ENCODE measurements around the gene SLC16A8.
A peak's percentile ranks its signal among the peaks of the same experiment; 100 is the strongest.

SLC16A8 gene

DNA sequence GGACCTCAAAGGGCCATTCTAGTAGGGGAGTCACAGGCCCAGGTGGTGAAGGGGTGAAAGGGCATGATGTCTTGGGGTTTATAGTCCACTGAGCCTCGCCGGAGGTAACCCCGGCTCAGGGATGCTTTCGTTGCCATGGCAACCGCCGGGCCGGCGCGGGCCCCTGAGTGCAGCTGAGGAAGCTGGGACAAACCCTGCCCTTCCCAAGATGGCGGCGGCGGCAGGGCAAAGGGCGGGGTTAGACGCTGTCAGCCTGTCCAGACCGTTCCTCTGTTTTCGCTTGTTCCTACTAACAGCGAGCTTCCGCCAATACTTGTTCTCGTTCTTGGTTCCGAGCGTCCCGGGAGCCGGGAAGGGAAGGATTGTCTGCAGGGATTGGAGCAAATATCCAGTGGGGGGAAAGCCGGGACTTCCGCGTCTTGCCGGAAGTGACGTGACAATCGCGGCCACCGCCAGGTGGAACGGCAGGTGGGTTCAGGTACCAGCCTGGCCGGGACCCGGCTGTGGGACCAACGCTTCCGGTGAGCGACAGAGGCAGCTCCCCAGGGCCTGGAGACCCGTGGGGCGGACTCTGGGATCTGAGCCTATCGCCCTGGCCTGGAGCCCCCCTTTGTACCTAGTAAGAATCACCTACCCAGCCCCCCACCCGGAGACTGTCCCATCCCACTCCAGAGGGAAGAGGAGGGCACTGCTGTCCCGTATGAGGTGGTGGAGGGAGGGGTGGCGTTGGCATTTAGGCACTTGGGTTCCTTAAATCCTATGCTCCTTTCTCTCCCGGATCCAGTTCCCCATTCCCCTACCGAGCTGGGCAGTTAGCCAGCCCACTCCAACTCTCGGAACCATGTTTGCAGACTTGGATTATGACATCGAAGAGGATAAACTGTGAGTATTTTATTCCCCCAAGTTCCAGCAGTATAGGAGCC is 26.8 kb downstream of the SLC16A8 start, which contains the start of gene PICK1:
PICK1 (plus strand) TSS at position 436 of the 923 bp plus-strand sequence; CDS start at position 842, 406 bp downstream.
- in situ Hi-C loops (cut with HindIII; ENCODE audit: low sequenced_read_pairs) = no loop called here
- peak; percentile 83 for DNase-seq (ENCODE audit: low read depth)
- H3K4me3 ChIP-seq (ENCODE audit: low read depth, low read length) = peak within 1 kb of the TSS; percentile 63
- TF ChIP-seq, protein P1, sequence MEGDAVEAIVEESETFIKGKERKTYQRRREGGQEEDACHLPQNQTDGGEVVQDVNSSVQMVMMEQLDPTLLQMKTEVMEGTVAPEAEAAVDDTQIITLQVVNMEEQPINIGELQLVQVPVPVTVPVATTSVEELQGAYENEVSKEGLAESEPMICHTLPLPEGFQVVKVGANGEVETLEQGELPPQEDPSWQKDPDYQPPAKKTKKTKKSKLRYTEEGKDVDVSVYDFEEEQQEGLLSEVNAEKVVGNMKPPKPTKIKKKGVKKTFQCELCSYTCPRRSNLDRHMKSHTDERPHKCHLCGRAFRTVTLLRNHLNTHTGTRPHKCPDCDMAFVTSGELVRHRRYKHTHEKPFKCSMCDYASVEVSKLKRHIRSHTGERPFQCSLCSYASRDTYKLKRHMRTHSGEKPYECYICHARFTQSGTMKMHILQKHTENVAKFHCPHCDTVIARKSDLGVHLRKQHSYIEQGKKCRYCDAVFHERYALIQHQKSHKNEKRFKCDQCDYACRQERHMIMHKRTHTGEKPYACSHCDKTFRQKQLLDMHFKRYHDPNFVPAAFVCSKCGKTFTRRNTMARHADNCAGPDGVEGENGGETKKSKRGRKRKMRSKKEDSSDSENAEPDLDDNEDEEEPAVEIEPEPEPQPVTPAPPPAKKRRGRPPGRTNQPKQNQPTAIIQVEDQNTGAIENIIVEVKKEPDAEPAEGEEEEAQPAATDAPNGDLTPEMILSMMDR (IDR thresholded peaks at IDR 0.05; ENCODE audit: low read depth, low read length, missing control alignments) = no peak

DNA sequence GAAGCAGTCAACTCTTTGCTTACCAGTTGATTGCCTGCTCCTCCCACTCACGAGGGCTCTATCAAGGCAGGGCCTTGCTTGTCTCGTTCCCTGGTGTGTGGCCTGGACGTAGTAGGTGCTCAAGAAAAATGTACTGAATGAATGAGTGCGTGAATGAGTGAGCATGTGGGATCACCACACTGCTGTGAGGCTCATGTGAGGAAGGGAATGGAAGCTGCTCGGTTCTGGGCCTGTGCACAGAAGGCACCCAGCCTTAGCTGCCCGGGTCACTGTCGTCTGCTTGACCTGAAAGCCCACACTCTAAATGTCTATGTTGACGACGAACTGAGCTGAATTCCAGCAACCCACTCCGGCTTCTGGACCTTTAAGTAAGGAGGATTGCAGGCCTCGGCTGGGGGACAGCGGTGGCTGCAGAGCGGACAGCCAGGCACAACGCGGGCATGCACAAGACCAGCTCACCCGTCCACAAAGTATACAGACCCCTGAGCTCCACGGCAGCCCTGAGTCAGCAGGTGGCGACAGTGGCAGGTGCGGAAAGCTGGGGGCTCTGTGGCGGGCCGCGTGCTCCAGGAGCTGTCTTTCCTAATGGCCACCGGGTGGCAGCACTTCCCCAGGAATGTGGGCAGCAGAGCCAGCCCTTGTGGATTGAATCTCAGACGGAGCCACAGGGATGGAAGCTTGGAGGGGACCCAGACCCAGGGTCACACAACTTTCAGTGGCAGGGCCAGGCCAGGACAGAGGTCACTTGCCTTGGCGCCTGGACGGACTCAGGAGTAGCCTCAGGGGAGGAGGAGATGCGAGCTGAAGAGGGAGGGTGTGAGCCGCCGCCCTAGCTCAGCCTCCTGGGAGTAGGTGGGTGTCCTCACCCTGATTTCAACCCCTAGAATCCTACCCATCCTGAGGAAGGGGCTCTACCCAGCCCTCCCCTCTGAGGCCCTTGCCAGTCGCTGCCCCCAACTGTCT is 31.8 kb downstream of the SLC16A8 start:
- TF ChIP-seq, protein P1 (IDR thresholded peaks at IDR 0.05; ENCODE audit: low read depth, low read length, missing control alignments) = peak; percentile 75
- H3K4me3 ChIP-seq (ENCODE audit: low read depth, low read length) = no peak overlapping the region
- in situ Hi-C loops (cut with HindIII; ENCODE audit: low sequenced_read_pairs) = no loop called here
- DNase-seq (ENCODE audit: low read depth) = peak; percentile 33

DNA sequence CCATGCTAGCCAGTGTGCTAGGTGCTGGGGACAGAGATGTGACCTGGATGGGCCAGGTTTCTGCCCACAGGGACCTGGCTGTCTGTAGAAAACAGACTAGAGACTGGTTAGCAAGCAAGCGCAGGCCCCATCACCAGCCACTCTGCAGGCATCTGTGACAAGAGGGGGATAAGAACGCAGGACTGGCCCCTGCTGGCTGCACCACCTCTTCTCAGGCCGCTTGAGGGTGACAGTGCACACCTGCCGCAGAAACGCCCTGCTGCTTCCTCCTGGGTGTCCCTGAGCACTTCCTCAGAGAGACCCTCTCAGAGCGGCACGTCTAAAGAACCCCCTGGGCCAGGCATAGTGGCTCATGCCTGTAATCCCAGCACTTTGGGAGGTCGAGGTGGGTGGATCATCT is 32.7 kb downstream of the SLC16A8 start:
- DNase-seq (ENCODE audit: low read depth) = no peak
- H3K4me3 ChIP-seq (ENCODE audit: low read depth, low read length) = no peak overlapping the region
- in situ Hi-C loops (cut with HindIII; ENCODE audit: low sequenced_read_pairs) = no loop called here
- TF ChIP-seq, protein P1 (IDR thresholded peaks at IDR 0.05; ENCODE audit: low read depth, low read length, missing control alignments) = no peak

DNA sequence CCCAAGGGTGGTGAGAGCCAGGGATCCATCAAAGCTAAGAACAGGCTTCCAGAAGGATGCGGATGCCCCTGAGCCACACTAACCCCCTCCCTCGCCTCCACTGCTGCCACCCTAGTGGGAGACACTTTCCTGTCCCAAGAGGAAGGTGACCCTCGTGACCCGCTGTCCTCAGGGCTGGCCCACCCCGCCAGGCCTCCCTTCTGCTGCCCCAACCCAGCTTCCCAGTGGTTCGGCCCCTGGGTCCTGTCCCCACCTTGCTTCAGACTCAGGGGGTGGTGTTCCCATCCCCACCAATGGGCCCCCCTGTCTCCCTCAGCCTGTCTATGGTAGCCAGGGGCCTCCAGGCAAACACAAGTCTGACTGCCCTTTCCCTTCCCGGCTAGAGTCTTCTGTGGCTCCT is 33.3 kb downstream of the SLC16A8 start:
- H3K4me3 ChIP-seq (ENCODE audit: low read depth, low read length) = no peak overlapping the region
- in situ Hi-C loops (cut with HindIII; ENCODE audit: low sequenced_read_pairs) = no loop called here
- TF ChIP-seq, protein P1 (IDR thresholded peaks at IDR 0.05; ENCODE audit: low read depth, low read length, missing control alignments) = no peak
- DNase-seq (ENCODE audit: low read depth) = no peak

DNA sequence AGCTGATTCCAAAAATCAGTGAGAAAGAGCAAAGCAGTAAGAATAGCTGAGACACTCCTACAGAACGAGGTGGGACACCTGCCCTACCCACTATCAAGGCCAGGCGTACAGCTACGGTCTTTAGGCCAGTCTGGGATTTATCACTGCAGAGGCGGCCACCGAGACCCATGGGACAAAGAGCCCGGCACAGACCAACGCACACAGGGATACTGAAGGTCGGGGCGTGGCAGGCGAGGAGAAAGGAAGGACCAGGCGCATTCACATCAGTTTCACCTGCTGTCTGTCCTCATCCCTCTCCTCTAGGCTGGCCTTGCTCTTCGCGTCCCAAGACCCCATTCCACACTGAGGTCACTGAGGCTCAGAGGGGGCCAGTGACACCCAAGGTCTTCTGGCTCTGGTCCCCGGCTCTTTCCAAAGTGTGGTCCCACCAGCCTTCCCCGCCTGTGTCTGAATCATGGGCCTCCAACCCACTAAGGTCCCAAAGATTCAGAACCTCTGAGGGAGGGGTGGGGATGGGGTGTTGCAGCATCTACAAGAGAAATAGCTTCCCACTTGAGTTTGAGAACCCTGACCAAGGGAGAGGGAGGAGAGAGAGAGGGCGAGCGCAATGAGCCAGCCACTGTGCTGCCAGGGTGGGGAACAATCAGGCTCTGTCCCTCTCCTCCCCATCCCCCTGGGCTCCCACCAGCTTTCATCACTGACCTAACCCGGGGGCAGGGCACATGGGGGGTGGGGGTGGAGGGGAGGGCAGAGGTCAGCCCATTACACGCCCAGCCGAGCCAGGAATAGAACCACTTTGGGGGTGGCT is 34.0 kb downstream of the SLC16A8 start:
- in situ Hi-C loops (cut with HindIII; ENCODE audit: low sequenced_read_pairs) = no loop called here
- no peak overlapping the region for H3K4me3 ChIP-seq (ENCODE audit: low read depth, low read length)
- TF ChIP-seq, protein P1 (IDR thresholded peaks at IDR 0.05; ENCODE audit: low read depth, low read length, missing control alignments) = no peak
- no peak for DNase-seq (ENCODE audit: low read depth)
